HG03520 (cell line): ENCODE measurements around the gene SLC23A2.
"Not testable (repeated sequence)": the region's sequence is repeated elsewhere in the genome, so short reads cannot be mapped to it uniquely, and the experiment has no call there.

Experiments used
- ATAC-seq: cut with Tn5 transposase; IDR thresholded peaks from one replicate; pipeline ENCODE4 v1.9.1; 2021; ENCODE audit warnings: mild to moderate bottlenecking, moderate library complexity; ENCODE audit not compliant: unreplicated experiment

Gene SLC23A2

DNA sequence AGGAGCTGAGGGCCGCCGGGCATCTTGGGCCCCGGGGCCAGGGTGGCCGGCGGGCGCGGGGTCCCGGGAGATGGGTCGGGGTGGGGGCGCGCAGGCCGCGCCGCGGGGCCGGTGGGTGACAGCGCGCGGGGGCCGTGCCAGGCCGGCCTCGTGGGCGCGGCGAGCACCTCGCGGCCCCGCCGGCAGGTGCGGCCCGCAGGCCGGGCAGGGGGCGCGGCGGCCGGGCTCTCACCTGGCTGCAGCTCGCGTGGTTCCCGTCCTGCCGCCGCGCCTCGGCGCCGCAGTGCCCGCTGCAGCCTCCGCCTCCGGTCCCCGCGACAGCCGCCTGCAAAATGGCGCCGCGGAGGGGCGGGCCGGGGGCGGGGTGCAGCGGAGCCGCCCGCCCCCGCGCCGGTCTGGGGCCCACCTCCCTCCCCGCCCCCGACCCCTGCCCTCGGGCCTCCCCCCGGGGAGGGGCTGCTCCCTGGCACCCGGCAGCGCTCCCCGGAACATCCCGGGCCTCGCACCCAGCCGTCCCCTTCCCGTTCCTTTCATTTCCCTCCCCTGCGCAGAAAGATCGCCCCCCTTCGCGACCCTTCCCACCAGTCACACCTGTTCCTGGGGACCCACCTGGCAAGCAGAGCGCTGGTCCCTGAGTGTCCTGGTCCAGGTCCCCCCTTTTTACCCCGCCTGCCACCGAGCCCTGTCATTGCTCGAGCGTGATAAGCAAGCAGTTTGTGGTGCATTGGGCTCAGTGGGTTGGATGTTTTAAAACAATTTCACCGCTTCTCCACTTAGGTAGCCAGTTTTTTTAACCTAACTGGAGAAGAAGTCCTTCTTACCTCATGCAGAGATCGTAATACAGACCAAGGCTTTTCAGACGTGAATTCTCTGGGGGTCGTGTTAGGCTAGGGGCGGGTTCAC, at the start of gene SLC23A2:
TSS of gene SLC23A2 (minus strand) at position 337 of the 903 bp plus-strand sequence. CDS start 68,948 bp downstream, outside the sequence.
- peak; percentile 40 for ATAC-seq

DNA sequence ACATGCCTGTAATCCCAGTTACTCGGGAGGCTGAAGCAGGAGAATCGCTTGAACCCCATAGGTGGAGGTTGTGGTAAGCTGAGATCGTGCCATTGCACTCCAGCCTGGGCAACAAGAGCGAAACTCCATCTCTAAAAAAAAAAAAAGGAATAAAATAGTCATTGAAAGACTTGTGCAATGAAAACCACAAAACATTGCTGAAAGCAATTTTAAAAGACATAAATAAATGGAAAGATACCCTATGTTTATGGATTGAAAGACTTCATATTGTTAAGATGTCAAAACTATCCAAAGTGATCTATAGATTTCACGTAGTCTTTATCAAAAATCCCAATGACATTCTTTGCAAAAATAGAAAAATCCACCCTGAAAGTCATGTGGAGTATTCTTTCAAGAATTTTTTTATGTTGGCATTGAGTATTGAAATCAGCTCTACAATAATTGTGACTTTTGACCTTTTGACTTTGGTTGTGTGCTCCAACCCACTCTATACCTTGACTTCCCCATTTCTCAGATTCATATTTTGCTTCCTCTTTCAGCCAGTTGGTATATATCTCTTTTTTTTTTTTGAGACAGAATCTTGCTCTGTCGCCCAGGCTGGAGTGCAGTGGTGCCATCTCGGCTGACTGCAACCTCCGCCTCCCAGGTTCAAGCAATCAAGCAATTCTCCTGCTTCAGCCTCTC, 45.5 kb upstream of the SLC23A2 start:
- ATAC-seq = no peak

DNA sequence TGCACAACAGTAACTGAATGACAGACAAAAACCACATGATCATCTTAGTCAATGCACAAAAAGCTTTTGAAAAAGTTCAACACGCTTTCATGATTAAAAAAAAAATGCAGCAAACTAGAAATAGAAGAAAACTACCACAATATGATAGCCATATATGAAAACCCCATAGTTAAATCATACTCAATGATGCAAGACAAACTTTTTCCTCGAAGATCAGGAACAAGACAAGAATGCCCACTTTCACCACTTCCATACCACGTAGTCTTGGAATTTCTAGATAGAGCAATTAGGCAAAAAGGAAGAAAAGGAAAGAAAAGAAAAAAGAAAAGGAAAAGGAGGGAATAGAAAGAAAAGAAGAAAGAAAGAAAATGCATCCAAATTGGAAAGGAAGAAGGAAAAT, 44.6 kb upstream of the SLC23A2 start:
- ATAC-seq = no peak

DNA sequence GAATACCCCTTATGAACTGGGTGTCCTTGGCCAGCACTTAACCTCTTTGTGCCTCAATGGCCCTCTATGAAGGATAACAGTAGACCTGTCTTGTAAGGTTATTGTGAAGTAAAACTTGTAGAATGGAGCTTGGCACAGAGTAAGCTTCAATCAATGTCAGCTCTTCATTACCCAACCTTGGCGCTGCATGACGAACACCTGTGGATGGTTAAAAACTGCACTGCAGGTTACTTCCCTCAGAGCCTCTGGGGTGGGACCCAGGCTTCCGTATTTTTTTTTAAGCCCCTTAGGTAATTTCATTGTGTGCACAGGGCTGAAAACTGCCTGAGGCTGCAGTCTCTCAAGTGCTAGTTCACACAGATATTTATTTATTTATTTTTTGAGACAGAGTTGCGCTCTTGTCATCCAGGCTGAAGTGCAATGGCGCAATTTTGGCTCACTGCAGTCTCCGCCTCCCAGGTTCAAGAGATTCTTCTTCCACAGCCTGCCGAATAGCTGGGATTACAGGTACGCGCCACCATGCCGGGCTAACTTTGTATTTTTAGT, 42.8 kb upstream of the SLC23A2 start:
- no peak for ATAC-seq

DNA sequence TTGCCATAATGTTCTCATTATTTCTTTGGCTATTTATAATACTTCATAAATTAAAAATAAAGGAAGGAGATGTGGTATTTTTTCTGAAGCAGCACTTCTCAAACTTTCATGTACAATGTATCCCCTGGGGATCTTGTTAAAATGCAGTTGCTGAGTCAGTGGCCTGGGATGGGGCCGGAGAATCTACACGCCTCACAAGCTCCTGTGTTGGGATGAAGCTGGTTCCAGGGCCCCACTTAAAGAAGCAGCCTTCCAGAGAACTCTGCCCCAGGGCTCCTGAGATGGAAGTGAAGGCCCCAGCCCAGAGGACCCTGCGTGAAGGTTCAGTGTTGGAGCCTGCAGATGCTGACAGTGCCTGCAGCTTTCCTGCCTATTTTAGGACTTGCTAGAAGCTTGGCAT, 40.1 kb upstream of the SLC23A2 start:
- ATAC-seq = no peak

DNA sequence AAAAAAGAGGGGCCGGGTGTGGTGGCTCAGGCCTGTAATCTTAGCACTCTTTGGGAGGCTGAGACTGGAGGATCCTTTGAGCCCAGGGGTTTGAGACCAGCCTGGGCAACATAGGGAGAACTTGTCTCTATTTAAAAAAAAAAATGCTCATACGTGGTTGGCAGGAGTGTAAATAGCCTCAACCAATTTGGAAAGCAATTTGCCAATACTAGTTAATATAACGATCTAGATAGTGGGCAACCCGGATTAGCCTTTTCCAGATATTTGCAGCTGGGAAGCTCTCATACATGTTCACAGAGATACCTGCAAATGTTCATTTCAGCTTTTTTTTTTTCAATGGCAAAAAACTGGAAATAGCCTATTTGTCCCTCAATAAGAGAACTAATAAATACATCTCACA, 39.0 kb upstream of the SLC23A2 start:
- ATAC-seq = no peak

DNA sequence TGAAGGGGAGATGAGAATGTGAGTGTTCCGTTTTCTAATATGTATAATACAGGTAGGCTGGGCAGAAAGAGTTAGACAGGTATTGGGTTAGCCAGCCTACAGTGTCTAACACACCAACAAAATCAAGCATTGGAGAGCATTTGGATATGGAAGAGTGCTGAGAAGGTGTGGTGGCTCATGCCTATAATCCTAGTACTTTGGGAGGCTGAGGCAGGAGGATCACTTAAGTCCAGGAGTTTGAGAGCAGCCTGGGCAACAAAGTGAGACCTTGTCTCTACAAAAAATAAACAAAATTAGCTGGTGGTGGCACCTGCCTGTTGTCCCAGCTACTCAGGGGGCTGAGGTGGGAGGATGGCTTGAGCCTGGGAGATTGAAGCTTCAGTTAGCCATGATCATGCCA, 38.6 kb upstream of the SLC23A2 start:
- ATAC-seq = no peak

DNA sequence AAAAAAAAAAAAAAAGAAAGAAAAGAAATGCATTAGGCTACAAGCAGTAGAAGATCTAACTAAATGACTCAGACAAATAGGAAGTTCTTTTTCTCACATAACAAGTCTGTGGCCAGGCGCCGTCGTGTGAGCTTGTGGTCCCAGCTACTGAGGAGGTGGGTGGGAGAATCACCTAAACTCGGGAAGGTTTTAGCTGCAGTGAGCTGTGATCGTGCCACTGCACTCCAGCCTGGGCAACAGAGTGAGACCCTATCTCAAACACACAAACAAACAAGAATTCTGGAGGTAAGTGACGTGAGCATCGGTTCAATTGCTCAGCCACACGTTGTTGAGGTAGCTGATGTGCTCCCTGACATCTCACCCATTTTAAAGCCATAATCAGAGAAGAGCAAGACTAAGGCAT, 37.9 kb upstream of the SLC23A2 start:
- ATAC-seq = no peak

DNA sequence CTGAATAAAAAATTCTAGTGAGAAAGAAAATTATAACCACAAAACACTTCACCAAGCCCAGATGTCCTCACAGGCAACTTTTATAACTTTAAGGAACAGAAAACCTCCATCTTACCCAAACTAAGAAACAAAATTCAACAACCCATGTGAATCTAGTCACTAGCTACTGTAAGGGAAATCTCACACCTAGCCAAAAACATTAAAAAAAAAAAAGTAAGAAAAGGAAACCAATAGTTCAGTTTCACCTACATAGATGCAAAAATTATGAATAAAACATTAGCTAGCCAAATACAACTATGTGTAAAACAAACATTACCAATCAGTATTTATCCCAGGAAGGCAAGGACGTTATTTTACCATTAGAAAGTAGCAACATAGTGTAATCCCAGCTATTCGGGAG, 35.5 kb upstream of the SLC23A2 start:
- no peak for ATAC-seq

DNA sequence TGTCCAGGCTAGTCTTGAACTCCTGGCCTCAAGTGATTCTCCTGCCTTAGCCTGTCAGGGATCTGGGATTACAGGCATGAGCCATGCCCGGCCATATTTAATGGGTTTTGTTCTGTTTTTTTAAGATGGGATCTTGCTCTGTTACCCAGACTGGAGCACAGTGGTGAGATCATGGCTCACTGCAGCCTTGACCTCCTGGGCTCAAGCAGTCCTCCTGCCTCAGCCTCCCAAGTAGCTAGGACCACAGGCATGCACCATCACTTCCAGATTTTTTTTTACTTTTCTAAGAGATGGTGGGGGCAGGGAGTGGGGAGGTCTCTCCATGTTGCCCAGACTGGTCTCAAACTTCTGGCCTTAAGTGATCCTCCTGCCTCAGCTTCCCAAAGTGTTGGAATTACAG, 34.2 kb upstream of the SLC23A2 start:
- ATAC-seq = not testable (repeated sequence)

DNA sequence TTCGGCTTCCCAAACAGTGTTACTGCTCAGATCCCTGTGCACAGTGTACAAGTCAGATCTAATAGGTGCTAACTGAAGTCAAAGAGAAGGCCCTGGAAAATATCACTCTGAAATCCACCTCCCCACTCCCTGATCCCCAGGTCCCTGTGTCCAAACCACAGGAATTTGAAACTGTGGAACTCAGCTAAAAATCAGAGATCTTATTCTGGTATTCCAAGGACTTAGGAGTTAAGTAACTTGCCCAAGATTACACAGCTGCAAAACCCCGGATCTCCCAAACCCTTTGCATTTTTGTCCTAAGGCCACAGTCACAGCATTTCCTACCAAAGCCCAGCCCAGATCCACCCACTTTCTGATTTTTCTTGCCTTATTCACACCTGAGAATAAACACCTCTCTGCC, 32.3 kb upstream of the SLC23A2 start:
- ATAC-seq = no peak

DNA sequence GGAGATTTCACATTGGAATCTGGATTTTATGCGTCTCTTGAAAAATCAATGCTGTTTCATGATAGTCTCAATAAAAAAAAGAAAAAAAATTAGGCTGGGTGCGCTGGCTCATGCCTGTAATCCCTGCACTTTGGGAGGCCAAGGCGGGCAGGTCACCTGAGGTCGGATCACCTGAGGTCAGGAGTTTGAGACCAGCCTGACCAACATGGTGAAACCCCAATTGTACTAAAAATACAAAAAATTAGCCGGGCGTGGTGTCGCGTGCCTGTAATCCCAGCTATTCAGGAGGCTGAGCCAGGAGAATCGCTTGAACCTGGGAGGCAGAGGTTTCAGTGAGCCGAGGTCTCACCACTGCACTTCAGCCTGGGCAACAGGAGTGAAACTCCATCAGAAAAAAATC, 30.4 kb upstream of the SLC23A2 start:
- not testable (repeated sequence) for ATAC-seq

DNA sequence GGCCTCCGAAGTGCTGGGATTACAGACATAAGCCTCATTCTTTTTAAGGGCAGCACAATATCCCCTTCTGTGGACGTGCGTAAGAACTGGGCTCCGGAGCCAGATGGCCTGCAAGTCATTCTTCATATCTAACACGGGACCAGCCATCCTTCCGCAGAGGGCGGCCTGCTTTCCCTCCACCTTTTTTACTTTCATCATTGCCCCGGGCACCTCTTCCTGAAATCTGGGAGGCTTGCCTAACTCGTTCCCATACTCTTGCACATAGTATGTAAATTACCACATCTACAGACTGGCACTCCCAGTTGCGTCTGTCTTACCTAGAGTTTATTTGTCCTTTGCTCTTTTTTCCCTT, 29.9 kb upstream of the SLC23A2 start:
- ATAC-seq = no peak

DNA sequence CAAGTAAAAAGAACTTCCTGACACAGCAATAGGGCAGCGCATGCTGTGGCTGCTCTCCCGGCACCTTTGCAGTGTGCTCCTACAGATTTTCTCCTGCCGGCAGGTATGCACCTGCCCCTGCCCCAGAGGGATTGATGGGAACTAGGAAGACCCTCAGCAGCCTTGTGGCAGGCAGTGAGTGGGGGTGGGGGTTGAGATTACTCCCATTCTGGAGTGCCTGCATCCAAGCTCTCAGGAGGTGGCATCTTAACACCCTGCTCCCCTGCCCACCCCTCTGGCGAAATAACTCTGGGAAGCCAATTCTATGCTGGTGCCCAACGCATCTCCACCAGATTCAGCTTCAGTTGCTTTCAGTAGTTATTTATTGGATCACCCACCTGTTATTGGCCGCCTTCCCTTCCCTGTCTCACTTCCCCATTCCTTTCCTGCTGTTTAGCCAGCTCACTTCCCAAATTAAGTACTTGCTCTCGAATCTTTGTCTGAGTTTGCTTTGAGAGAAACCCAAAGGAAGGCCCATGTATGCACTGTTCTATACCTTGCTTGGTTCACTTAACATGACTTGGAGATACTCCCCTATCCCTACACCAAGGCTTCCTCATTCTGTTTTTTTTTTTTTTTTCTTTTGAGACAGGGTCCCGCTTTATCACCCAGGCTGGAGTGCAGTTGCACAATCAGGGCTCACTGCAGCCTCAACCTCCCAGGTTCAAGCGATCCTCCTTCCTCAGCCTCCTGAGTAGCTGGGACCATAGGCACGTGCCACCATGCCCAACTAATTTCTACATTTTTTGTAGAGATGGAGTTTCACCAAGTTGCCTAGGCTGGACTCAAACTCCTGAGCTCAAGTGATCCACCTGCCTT, 29.3 kb upstream of the SLC23A2 start:
- ATAC-seq = no peak

DNA sequence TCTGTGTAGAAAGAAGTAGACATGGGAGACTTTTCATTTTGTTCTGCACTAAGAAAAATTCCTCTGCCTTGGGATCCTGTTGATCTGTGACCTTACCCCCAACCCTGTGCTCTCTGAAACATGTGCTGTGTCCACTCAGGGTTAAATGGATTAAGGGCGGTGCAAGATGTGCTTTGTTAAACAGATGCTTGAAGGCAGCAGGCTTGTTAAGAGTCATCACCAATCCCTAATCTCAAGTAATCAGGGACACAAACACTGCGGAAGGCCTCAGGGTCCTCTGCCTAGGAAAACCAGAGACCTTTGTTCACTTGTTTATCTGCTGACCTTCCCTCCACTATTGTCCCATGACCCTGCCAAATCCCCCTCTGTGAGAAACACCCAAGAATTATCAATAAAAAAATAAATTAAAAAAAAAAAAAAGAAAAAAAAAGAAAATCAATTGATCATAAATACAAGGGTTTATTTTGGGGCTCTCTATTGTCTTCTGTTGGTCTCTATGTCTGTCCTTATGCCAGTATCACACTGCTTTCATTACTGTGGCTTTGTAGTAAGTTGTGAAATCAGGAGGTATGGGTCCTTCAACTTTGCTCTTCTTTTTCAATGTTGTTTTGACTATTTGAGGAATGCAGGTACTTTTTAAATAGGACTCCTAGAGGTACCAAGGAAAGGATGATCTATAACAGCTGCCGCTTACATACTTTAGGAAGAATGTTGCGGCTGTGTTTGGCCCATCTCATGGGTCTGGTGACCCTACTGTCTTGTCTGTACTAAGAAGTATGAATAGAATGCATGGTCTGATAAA, 27.1 kb upstream of the SLC23A2 start:
- ATAC-seq = not testable (repeated sequence)

DNA sequence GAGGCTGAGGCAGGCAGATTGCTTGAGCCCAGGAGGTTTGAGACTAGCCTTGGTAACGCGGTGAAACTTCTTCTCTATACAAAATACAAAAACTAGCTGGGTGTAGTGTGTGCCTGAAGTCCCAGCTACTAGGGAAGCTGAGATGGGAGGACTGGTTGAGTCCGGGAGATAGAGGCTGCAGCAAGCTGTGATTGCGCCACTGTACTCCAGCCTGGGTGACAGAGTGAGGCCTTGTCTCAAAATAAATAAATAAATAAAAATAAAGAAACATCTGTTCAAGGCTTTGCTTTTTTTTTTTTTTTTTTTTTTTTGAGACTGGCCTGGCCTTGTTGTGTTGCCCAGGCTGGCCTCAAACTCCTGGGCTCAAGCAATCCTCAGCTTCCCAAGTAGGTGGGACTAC, 23.7 kb upstream of the SLC23A2 start:
- no peak for ATAC-seq

DNA sequence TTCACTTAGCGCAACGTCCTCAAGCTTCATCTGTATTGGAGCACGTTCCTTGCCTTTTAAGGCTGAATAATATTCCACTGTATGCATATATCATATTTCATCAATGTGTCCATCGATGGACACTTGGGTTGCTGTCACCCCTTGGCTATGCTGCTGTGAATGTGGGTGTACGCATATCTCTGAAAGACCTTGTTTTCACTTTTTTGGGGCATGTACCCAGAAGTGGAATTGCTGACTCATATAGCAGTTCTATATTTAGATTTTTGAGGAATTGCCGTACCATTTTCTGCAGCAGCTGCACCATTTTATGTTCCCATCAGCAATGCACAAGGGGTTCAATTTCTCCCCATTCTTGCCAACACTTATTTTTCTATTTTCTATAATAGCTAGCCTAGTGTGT, 22.8 kb upstream of the SLC23A2 start:
- ATAC-seq = no peak

DNA sequence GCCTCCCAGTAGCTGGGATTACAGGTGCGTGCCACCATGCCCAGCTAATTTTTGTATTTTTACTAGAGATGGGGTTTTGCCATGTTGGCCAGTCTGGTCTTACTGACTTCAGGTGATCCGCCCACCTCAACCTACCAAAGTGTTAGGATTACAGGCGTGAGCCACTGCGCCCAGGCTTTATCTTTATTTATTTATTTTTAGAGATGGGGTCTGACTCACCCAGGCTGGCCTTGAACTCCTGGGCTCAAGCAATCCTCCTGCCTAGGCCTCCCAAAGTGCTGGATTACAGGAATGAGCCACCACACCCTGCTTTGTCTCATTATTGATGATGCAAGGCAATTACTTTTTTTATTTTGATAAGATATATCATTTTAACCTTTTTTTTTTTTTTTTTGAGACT, 21.9 kb upstream of the SLC23A2 start:
- ATAC-seq = not testable (repeated sequence)

DNA sequence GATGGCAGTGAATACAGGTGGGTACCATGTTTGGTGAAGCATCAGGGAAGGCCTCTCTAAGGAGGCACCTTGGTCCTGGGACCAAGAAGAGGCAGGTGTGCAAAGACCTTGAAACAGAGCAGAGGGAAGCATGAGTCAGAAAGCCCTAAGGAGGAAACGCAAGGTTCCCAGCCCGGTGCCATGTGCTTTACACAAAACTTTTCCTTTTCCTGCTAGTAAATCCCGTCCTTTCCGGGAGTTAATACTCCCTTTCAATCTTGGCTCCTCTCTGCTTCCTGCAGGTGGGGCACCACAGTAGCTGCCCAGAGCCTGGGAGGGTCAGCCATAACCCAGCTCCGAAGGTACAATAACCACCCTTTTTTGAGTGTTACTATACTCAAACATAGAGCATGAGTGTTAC, 19.4 kb upstream of the SLC23A2 start:
- no peak for ATAC-seq

DNA sequence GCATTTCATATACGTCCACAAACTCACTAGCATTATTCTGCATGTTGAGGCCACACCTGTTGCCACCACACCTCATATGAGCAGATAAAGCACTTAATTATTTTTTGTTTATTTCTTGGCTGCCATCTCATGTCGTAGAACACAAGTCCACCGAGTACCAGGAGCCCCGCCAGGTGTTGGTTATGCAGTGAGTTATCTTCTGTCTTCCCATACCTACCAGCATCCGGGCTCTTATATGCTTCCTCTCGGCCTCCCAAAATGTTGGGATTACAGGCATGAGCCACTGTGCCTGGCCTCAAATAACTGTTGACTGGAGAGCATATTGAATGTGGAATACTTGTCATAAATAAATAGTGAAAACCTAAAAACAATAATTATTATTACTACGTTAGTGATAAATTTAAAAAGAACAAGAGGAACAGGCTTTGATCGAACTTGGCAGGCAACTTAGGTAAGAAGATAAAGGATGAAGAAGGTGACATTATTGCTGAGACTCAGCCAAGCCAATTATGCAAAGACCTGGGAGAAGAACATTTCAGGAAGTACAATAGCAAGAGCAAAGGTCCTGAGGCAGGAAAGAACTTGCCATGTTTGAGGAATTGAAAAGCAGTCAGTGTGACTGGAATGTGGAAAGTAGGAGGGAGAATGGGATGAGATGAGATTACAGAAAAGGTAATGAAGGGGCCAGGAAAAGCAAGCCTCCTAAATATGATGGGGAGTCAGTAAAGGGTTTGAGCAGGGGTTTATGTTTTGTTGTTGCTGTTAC, 12.6 kb upstream of the SLC23A2 start:
- ATAC-seq = no peak
